SK-N-SH (cell line): ENCODE results near the gene TMEM144. TPM values are rescaled to one million over a fixed set of nuclear protein-coding genes. Genes with fewer than 3 reads are reported as not detected.

Experiments
- CTCF ChIA-PET: fragments of 300-600, 350-600 bp; formaldehyde crosslinking; extraction: SDS; loops from one replicate; lab custom pipeline; 2021; lab: Yijun Ruan, JAX
- POLR2A ChIA-PET: fragments of 350-600 bp; sonication (Branson Sonifier 250); formaldehyde crosslinking; extraction: SDS; loops from one replicate; lab custom pipeline; 2020; ENCODE audit warnings: antibody characterized with exemption, inconsistent platforms; lab: Yijun Ruan, JAX
- DNase-seq: peaks from one replicate; pipeline ENCODE4 v3.0.0; 2012
- H2AFZ ChIP-seq: fragments of 200-600 bp; sonication (generic); 2 replicates; pipeline ENCODE4 v1.8.1; 2016; ENCODE audit warnings: antibody characterized with exemption, mild to moderate bottlenecking, low read depth
- H3F3A ChIP-seq: fragments of 200-600 bp; sonication (generic); replicated peaks from 2 replicates; pipeline ENCODE3; 2016; ENCODE audit warnings: antibody characterized with exemption, mild to moderate bottlenecking; ENCODE audit not compliant: insufficient read depth
- H3K27ac ChIP-seq, 2 experiments: fragments of 200-500 bp in 1 of 2; fragments of 200-600 bp in 1 of 2; sonication (Bioruptor generic) in 1 of 2; sonication (generic), shearing (Covaris generic) in 1 of 2; 2 replicates each; pipeline versions ENCODE4 v1.5.1 to v1.6.1; 2014 to 2016; ENCODE audit warnings: low read depth in 2 of 2, inconsistent platforms in 1 of 2, low read length in 1 of 2, mild to moderate bottlenecking in 1 of 2, mixed read lengths in 1 of 2
- H3K27me3 ChIP-seq: fragments of 200-600 bp; sonication (generic), shearing (Covaris generic); 2 replicates; pipeline ENCODE4 v1.6.1; 2016; ENCODE audit warnings: mixed run types; ENCODE audit not compliant: insufficient read depth
- H3K36me3 ChIP-seq, 2 experiments: fragments of 200-500 bp in 1 of 2; fragments of 200-600 bp in 1 of 2; sonication (Bioruptor generic) in 1 of 2; sonication (generic) in 1 of 2; replicated peaks in 1 of 2; 2 replicates each; pipeline versions ENCODE3 to v1.5.1; 2014 to 2016; ENCODE audit warnings: low read length in 1 of 2, mild to moderate bottlenecking in 1 of 2; ENCODE audit not compliant: insufficient read depth in 2 of 2, control insufficient read depth in 1 of 2
- H3K4me1 ChIP-seq, 2 experiments: fragments of 200-500 bp in 1 of 2; fragments of 200-600 bp in 1 of 2; sonication (Bioruptor generic) in 1 of 2; sonication (generic), shearing (Covaris generic) in 1 of 2; 2 replicates each; pipeline versions ENCODE4 v1.5.1 to v1.6.1; 2014 to 2016; ENCODE audit warnings: low read depth in 1 of 2, low read length in 1 of 2, mixed run types in 1 of 2; ENCODE audit not compliant: insufficient read depth in 2 of 2, control insufficient read depth in 1 of 2
- H3K4me2 ChIP-seq: fragments of 200-600 bp; sonication (generic), shearing (Covaris generic); 2 replicates; pipeline ENCODE4 v1.6.1; 2017; ENCODE audit warnings: mixed run types
- H3K4me3 ChIP-seq, 2 experiments: fragments of 200-500 bp in 1 of 2; fragments of 200-600 bp in 1 of 2; sonication (Bioruptor generic) in 1 of 2; sonication (generic), shearing (Covaris generic) in 1 of 2; 2 replicates each; pipeline versions ENCODE4 v1.5.1 to v1.8.1; 2014 to 2016; ENCODE audit warnings: low read depth in 2 of 2, inconsistent platforms in 1 of 2, low read length in 1 of 2, mild to moderate bottlenecking in 1 of 2, mixed read lengths in 1 of 2, moderate library complexity in 1 of 2
- H3K79me2 ChIP-seq: fragments of 200-600 bp; sonication (generic); 2 replicates; pipeline ENCODE4 v1.8.1; 2017; ENCODE audit warnings: mild to moderate bottlenecking; ENCODE audit not compliant: insufficient read depth
- H3K9ac ChIP-seq: fragments of 200-600 bp; sonication (generic); 2 replicates; pipeline ENCODE4 v1.6.1; 2017; ENCODE audit warnings: mixed run types
- H3K9me2 ChIP-seq: fragments of 200-600 bp; sonication (generic); 2 replicates; pipeline ENCODE4 v1.6.1; 2017; ENCODE audit warnings: mixed run types
- H3K9me3 ChIP-seq: fragments of 200-600 bp; sonication (generic); 2 replicates; pipeline ENCODE4 v1.6.1; 2017; ENCODE audit warnings: mixed run types, mild to moderate bottlenecking, moderate library complexity
- H4K20me1 ChIP-seq: fragments of 200-600 bp; sonication (generic); 2 replicates; pipeline ENCODE4 v1.6.1; 2017; ENCODE audit warnings: mild to moderate bottlenecking, mixed run types; ENCODE audit not compliant: insufficient read depth
- CTCF ChIP-seq: fragments of 200-600 bp; sonication (generic); IDR thresholded peaks from 2 replicates; pipeline ENCODE4 v1.6.1; 2017; ENCODE audit warnings: antibody characterized with exemption, mild to moderate bottlenecking, moderate library complexity
- EP300 ChIP-seq, 2 experiments: IDR thresholded peaks; 2 replicates each; pipeline versions ENCODE4 v1.4.0 to v1.6.1; 2012; ENCODE audit warnings: borderline replicate concordance in 1 of 2, low read depth in 1 of 2, low read length in 1 of 2
- EZH2phosphoT487 ChIP-seq: fragments of 200-600 bp; sonication (generic); IDR thresholded peaks from 2 replicates; pipeline ENCODE4 v1.6.1; 2017; ENCODE audit warnings: low read depth, mixed run types, mild to moderate bottlenecking, antibody characterized with exemption, moderate library complexity, borderline replicate concordance
- FOXJ3 ChIP-seq: sonication (generic); formaldehyde crosslinking; IDR thresholded peaks from 2 replicates; pipeline ENCODE4 v1.5.1; 2020; ENCODE audit warnings: mild to moderate bottlenecking, missing genetic modification reagents
- FOXM1 ChIP-seq: IDR thresholded peaks from 2 replicates; pipeline ENCODE4 v1.4.0; 2012; ENCODE audit warnings: low read depth, mild to moderate bottlenecking
- GABPA ChIP-seq: IDR thresholded peaks from 2 replicates; pipeline ENCODE4 v1.4.0; 2012; ENCODE audit warnings: low read depth, mild to moderate bottlenecking
- GATA2 ChIP-seq: sonication (generic); formaldehyde crosslinking; IDR thresholded peaks from 2 replicates; pipeline ENCODE4 v1.5.0; 2020; ENCODE audit warnings: mild to moderate bottlenecking, missing genetic modification reagents
- MXI1 ChIP-seq: IDR thresholded peaks from 2 replicates; pipeline ENCODE4 v1.6.1; 2012; ENCODE audit warnings: mild to moderate bottlenecking, low read depth, low read length, improper control_type of control experiment
- NRF1 ChIP-seq: IDR thresholded peaks from 2 replicates; pipeline ENCODE4 v1.6.1; 2012; ENCODE audit warnings: low read depth, mild to moderate bottlenecking, low read length
- PBX3 ChIP-seq: IDR thresholded peaks from 2 replicates; pipeline ENCODE4; 2012
- POLR2AphosphoS5 ChIP-seq: IDR thresholded peaks from 2 replicates; pipeline ENCODE4 v1.6.1; 2012; ENCODE audit warnings: low read depth, low read length
- RXRA ChIP-seq: IDR thresholded peaks from 2 replicates; pipeline ENCODE4 v1.4.0; 2012; ENCODE audit warnings: low read depth, mild to moderate bottlenecking, borderline replicate concordance
- WGBS: methylation state at CpG from one replicate; pipeline ENCODE4 v1.1.6; 2017; ENCODE audit warnings: low lambda C conversion rate; 5-methylcytosine and 5-hydroxymethylcytosine counted together
- polyA plus RNA-seq, 3 experiments: library from polyadenylated mRNA; depleted of rRNA; stranded (reverse); fragments of >200 nt; gene quantifications; 2 replicates each; pipeline ENCODE4 v1.2.3, GENCODE V29; 2012
- TF ChIP-seq, protein P1 (sequence below): IDR thresholded peaks from 2 replicates; pipeline ENCODE4 v1.4.0; 2012; ENCODE audit warnings: low read depth, borderline replicate concordance
- TF ChIP-seq, protein P2 (sequence below): IDR thresholded peaks from 2 replicates; pipeline ENCODE4 v1.4.0; 2012; ENCODE audit warnings: low read depth, borderline replicate concordance

The TMEM144 gene
- polyA plus RNA-seq, 1 of the 3 experiments (the other 2 are of a cell fraction): not detected

DNA sequence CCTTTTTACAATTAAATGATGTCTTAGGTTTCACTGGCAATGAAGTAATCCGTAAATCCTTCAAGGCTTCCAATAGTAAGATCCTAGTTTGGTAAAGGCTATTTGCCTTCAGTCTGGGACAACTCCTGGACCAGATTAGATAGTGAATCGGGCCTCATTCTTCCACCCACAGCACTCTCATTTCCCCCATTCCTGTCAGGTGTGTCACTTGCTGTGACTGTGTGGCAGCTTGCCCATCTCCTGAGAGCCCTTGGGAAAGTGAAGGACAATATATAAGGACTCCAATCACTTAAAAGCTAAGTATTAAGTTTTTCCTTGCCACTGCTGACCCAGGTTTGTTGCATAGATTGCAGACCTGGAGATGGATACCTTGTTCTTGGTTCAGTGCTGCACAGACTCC is 34.2 kb upstream of the TMEM144 start:
- H3K27me3 ChIP-seq: no peaks in the 10 kb centered on the region
- DNase-seq: no peak
- H3K9me2 ChIP-seq: no peaks in the 10 kb centered on the region
- no peak overlapping the region for H3K9ac ChIP-seq
- H3K4me1 ChIP-seq: peaks cover 0 to 2% of the 10 kb centered on the region in 2 experiments; a peak in 2 of 4 replicates
- no peaks in the 10 kb centered on the region for H3K9me3 ChIP-seq
- no peak overlapping the region for H3K4me2 ChIP-seq
- H3K36me3 ChIP-seq: no peaks in the 10 kb centered on the region
- H3F3A ChIP-seq: no peaks in the 10 kb centered on the region
- no peak overlapping the region for H2AFZ ChIP-seq
- H3K79me2 ChIP-seq: no peaks in the 10 kb centered on the region
- H3K4me3 ChIP-seq: no peak overlapping the region
- H3K27ac ChIP-seq: no peak overlapping the region
- TF ChIP-seq CTCF: no peak
- no peak for TF ChIP-seq GABPA
- TF ChIP-seq FOXM1: no peak
- TF ChIP-seq EP300 (IDR thresholded peaks at IDR 0.05; ENCODE audit: borderline replicate concordance in 1 of 2, low read depth in 1 of 2, low read length in 1 of 2): no peak
- TF ChIP-seq FOXJ3 (CRISPR knock-in tag): no peak
- no peak for TF ChIP-seq PBX3
- no peak for TF ChIP-seq RXRA
- TF ChIP-seq, protein P1, sequence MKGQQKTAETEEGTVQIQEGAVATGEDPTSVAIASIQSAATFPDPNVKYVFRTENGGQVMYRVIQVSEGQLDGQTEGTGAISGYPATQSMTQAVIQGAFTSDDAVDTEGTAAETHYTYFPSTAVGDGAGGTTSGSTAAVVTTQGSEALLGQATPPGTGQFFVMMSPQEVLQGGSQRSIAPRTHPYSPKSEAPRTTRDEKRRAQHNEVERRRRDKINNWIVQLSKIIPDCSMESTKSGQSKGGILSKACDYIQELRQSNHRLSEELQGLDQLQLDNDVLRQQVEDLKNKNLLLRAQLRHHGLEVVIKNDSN: no peak
- no peak for TF ChIP-seq MXI1
- no peak for TF ChIP-seq EZH2phosphoT487
- TF ChIP-seq POLR2AphosphoS5: no peak
- TF ChIP-seq NRF1: no peak
- TF ChIP-seq, protein P2, sequence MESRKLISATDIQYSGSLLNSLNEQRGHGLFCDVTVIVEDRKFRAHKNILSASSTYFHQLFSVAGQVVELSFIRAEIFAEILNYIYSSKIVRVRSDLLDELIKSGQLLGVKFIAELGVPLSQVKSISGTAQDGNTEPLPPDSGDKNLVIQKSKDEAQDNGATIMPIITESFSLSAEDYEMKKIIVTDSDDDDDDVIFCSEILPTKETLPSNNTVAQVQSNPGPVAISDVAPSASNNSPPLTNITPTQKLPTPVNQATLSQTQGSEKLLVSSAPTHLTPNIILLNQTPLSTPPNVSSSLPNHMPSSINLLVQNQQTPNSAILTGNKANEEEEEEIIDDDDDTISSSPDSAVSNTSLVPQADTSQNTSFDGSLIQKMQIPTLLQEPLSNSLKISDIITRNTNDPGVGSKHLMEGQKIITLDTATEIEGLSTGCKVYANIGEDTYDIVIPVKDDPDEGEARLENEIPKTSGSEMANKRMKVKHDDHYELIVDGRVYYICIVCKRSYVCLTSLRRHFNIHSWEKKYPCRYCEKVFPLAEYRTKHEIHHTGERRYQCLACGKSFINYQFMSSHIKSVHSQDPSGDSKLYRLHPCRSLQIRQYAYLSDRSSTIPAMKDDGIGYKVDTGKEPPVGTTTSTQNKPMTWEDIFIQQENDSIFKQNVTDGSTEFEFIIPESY: no peak
- TF ChIP-seq GATA2 (CRISPR knock-in tag): no peak
- ChIA-PET CTCF (interaction anchor here (1.1 kb wide), 1 partner anchor 12 kb away, joined by 6 read pairs; no protein-coding TSS in a partner anchor), POLR2A (no interaction called here)
- WGBS: 57% methylated on average over 2 of the region's 2 CpGs
- no peaks in the 10 kb centered on the region for H4K20me1 ChIP-seq
